GM03348 (cell line): ENCODE results near the gene MSRB2.
A peak's percentile ranks its signal among the peaks of the same experiment; 100 is the strongest.

ENCODE experiments used
- DNase-seq: peaks from one replicate; pipeline ENCODE4 v3.0.0; 2012; ENCODE audit warnings: low spot score

Gene MSRB2

DNA sequence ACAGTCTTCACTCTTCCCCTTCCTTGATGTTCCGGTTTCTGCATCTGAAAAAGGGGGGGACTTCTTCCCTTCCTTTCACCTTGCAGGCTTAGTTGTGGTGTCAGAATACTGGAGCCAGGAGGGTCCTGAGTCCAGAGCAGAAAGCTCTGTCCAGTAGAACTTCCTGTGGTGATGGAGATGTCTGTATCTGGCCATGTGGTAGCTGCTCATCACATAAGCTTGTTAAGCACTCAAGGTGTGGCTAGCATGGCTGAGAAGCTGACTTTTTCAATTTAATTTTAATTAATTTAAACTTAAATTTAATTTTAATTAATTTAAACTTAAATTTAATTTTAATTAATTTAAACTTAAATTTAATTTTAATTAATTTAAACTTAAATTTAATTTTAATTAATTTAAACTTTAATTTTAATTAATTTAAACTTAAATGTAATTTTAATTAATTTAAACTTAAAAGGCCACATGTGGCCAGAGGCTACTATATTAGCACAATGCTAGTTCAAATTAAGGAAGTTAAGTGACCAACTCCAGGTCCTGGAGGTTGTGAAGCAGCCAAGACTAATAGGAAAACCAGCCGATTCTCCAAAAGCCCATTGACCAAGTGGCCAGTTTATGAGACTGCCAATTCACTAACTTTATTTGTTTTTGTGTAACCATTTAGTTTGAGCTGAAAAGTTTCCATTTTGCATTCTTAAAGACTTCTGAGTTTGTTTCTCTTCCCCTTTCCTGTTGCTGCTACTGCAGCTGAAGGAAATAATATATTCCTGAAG is 16.3 kb downstream of the MSRB2 start:
- no peak for DNase-seq

DNA sequence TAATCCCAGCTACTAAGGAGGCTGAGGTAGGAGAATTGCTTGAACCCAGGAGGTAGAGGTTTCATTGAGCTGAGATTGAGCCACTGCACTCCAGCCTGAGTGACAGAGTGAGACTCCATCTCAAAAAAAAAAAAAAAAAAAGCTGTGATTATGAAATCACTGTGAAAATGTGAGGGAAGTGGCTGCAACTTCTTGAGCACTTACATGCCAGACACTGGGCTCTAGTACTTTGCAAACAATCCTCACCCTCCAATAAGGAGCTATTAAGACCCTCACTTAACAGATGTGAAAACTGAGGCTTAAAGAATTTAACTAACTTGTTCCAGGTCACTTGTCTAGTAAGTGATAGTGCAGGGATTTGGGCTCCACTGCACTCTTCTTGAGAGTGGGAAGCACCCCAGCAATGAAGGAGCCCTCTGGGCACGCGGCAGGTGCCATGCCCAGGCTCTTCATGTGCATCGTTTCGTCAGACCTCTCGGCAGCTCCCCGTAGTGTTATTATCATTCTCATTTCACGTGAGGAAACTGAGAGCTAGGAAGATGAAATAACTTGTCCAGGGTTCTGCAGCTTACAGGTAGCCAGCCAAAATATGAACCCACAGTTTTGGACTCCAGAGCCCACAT is 19.0 kb downstream of the MSRB2 start:
- DNase-seq = no peak

DNA sequence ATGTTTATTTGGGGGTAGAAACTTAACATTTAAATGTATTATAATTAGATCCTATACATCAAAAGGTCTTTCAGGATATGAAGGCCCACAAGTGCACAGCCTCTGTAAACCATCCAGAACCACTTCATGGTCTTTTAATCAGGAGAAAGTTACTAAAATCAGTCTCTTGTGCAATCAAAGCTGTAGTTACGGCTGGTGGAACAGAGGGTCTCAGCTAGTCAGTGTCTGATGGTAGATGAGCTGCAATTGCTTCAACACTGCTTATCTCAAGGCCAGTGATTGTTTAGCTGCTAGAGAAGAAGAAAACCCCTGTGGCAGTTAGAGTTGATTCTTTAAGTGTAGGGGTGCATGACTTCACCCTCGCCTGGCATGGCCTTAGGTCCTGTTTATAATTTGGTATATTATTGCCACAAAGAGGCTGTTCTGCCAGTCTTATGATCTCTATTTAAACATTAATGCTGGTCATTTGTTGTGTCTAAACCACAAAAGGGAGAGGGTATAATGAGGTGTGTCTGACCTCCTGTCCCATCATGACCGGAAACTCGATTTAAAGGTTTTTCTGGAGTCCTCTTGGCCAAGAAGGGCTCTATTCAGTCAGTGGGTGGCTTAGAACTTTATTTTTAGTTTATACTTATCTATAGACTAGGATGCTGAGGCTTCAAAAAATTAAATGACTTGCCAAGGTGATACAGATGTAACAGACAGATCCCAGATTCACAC is 21.3 kb downstream of the MSRB2 start:
- no peak for DNase-seq

DNA sequence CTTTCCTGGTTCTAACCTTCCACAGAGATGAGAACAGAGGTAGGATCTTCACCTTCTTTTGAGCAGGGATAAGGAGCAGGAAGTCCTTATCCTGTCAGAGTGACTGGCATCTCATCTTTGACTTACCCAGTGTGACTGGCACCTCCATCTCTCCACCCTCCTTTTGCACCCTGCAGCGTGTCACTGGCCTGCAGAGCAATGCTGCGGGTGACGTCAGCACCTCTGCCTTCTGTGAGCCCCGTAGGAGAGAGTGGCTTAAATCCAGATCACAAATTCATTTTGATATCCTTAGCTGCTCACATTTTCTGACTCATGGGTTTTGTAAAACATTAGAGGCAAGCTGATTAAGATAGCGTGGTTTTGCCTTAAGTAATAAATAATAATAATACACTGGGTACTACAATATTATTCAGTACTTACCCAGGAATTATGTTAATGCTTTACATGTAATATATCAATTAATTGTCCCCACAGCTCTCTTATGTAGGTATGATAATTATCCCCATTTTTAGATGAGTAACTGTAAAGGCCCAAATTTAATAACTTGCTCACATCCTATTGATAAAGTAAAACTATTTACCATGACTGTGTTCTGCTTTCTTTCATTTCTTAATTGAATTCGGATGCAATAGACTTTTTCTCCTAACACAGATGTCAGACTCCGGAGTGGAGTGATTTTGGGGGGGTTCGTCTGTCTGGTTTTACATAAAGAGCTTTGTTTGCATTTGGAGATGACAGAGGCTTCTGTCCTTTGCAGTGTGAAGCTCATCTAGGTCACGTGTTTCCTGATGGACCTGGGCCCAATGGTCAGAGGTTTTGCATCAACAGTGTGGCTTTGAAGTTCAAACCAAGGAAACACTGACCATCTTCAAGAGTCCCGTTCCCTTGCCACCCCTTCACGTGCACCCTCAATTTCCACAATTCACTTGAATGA is 24.9 kb downstream of the MSRB2 start:
- no peak for DNase-seq

DNA sequence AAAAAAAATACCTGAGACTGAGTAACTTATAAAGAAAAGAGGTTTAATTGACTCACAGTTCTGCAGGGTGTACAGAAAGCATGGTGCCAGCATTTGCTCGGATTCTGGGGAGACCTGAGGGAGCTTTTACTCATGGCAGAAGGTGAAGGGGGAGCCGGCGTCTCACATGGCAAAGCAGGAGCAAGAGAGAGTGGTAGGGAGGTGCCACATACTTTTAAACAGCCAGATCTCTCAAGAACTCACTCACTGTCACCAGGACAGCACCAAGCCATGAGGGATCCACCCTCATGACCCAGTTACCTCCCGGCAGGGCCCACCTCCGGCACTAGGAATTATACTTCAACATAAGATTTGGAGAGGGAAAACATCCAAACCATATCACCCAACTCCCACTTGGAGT is 25.8 kb downstream of the MSRB2 start:
- DNase-seq = no peak

DNA sequence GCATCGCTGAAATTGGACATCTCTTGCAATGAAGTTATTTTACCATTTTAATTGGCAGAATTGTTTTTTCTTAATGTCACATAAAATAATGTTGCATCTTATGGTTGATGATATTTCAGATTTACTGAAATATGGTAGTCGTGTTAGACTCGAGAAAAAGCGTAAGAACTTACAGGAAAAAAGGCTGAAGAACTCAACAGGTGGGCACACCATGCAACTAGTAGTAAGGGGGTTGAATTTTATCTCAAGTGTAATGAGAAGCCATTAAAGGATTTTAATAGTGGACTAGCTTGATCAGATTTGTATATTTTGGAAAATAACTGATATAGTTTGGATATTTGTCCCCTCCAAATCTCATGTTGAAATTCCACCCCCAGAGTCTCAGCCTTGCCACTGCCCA is 41.1 kb downstream of the MSRB2 start:
- no peak for DNase-seq

DNA sequence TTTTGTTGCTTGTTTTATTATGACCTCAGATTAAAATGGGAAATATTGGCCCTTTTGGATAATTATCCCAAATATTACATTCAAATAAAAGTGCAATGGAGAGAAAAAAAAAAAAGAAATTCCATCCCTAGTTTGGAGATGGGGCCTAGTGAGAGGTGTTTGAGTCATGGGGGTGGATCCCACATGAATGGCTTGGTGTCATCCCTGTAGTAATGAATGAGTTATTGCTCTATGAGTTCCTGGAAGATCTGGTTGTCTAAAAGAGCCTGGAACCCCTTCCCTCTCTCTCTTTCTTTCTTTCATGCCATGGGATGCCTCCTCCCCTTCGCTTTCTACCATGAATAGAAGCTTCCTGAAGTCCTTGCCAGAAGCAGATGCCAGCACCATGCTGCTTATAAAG is 44.3 kb downstream of the MSRB2 start:
- DNase-seq = no peak

DNA sequence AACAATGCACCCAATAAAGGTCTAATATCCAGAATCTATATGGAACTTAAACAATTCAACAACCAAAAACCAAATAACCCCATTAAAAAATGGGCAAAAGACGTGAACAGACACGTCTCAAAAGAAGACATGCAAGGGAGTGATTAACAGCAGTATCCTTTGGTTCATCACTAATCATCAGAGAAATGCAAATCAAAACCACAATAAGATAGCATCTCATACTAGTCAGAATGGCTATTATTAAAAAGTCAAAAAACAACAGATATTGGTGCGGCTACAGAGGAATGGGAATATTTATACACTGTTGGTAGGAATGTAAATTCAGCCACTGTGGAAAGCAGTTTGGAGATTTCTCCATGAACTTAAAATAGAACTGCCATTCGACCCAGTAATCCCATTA is 46.6 kb downstream of the MSRB2 start:
- no peak for DNase-seq

DNA sequence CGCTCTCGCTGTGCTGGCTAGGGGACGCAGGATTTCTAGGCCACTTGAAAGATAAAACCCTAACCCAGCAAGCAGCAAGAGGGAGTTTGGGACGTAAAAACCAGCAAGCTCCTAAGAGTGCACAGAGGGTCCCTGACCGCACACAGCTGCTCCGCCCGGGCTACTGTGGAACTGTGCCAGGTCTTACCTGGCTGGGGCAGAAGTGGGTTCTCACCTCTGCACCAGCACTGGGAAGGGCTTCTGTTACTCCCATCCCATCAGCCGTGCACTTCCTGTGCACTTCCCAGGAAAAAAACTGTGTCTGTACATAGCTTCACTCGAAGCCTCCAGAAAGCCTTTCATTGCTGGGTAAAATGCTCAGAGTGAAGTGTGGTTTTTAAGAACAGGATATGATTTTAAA is 50.9 kb downstream of the MSRB2 start:
- no peak for DNase-seq

DNA sequence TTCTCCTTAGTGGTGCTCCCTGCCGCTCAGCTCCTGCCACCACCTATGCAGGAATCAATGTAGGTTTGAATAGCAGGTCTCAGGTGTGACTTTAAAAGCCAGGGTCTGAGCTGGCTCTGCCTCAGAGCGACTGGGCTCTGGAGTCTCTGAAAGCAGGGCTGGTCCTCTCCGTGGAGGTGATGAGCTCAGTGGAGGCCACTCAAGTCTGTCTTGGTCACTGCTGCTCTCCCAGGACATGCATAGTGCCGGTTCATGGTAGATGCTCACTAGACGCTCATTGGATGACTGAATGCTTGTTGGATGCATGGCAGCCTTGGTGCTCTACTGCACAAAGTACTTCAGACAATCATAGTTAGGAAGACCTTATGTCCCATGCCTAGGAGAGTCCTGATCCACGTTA is 51.7 kb downstream of the MSRB2 start:
- no peak for DNase-seq

DNA sequence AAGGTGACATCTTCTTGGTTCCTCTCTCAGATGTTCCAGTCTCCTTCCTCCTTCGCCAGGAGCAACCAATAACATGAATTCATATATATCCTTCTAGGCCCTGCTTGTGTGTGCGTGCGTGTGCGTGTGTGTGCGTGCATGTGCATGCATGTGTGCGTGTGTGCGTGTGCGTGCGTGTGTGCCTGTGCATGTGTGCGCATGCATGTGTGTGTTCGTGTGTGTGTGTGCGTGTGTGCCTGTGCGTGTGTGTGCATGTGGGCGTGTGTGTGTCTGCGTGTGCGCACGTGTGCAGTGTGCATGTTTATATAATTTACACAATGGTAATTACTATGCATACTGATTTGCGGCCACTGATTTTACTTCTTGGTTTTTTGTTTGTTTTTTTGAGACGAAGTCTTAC is 52.8 kb downstream of the MSRB2 start:
- DNase-seq = no peak

DNA sequence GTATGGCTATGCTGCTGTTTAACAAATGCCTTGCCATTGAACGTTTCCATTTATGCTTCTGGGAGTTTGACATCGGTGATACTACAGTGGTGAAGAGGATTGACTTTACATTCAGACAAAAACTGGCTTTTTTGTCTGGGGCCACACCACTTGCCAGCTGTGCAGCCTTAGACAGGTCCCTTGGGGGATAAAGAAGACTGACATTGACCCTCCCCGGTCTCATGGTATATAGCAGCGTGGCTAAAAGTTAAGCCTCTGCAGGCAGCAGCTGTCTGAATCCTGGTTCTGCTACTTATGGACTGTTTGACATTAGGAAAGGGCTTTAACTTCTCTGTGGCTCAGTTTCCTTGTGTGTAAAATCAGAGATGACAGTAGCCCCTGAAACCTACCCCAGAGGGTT is 54.7 kb downstream of the MSRB2 start:
- no peak for DNase-seq

DNA sequence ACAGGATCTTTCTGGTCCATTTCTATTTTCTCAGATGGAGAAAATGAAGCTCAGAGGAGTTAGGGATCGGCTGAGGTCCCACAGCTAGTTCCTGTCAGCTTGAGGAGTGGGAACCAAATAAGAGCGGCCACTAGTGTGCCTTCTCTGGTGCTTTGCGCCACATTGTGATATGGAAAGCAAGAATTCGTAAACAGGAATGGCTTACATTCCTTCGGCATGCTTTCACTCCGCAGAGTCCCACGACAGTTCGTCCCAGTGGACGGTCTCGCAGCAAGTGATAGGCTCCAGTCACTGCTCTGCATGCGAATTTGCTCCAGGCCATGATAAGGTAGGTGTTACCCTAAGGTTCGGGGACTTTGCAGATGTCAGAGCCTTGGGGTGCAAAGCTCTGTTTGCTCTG is 55.2 kb downstream of the MSRB2 start:
- no peak for DNase-seq

DNA sequence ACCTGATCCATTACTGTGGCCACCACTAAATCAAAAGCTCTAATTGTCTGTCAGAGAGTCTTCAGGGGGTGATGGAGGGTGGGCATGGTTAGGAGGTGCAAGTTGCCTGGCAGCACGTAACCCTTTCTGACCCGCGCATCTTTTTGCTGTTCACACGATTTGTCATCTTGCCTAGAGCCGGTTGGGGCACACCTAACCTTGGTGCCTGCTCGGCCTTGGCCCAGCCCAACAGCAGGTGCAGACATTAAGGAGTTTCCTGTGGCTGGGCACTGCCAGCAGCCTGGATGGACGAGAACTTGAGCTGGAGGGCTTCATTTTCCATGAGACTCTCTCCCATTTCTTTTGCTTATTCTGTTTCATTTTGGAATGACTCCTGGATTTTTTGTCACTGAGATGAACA is 55.7 kb downstream of the MSRB2 start:
- DNase-seq = no peak

DNA sequence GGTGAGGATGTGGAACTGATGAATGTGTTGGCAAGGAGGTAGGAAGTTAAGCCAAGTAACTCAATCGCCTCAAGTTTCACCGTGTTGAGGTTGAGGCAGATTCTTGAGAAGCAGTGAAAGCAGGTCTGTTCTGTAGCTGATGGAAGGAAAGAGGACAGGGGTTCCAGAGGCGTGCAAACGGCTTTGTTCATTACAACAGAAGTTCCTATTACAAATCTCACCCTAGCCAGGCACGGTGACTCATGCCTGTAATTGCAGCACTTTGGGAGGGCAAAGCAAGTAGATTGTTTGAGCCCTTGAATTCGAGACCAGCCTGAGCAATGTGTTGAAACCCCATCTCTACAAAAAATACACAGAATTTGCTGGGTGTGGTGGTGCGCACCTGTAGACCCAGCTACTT is 59.8 kb downstream of the MSRB2 start:
- DNase-seq = no peak

DNA sequence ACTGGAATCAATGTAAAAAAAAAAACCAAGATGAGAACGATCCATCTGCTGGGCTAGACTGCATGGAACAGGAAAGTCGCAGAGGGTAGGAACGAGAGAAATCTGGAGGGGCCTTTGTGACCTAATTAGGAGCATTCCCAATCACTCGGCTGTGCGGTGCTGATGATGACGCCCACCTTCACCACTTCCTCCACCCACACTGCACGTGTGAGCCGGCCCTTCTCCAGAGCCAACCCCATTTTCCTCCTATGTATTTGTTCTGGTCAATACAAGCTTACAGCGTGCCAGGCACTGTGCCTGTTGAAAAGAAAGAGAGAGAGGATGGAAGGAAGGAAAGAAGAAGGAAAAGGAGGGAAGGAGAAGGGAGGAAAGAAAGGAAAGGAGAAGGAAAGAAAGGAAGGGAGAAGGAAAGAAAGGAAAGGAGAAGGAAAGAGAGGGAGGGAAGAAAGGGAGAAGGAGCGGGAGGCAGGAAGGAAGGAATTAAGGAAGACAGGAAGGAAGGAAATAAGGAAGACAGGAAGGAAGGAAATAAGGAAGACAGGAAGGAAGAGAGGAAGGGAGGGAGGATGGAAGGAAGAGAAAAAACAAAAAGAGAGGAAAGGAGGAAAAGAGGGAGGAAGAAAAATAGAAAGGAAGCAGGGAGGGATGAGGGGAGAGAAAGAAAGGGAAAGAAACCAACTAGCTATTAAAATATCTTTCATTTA is 61.2 kb downstream of the MSRB2 start:
- DNase-seq = no peak

DNA sequence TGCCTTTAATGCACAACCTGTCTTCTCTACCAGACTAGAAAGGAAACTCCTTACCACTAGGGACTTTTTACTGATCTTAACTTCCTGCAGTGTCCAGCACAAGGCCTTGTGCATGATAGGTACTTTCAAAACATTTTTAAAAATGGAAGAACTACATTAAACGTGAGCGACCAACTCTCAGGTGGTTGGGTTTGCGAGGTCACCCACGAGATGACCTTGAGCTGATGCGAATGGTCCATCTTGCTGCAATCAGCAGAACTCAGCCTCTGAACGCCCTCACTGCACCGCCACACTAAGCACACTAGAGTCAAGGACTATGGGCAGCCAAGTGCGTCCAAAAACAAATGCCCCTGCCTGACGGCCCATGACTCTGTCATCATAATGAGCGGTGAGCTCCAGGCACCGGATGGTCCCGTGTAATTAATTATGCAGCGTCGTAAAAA is 61.9 kb downstream of the MSRB2 start:
- no peak for DNase-seq

DNA sequence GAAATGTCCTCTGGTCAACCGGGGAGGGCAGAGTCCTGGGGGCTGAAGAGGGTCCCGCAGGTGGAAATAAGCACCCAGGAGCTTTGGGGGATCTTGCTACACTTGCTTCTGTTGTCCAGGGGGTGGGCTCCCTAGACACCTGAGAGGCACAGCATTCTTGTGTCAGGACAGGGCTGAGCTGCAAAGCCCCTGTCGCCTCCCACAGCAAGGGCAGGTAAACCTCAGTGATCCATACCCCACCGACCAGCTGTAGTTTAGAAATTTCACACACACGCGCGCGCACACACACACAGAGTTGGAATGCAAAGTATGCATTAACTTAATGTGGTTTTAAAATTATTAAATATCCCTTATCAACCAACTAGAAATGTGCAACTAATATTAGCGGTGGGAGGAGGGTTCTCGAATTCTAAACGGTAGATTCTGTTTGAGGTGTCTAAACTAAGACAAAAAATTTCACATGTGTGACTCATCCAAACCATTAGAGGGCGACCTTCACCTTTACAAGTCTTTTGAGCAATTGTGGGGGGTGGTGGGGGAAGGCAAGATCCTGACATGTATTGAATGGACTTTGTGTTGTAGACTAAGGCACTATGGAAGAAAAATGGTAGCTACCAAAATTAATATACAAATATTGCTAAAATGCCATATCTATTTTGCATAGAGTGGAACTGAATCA is 62.5 kb downstream of the MSRB2 start:
- DNase-seq = peak; percentile 25

DNA sequence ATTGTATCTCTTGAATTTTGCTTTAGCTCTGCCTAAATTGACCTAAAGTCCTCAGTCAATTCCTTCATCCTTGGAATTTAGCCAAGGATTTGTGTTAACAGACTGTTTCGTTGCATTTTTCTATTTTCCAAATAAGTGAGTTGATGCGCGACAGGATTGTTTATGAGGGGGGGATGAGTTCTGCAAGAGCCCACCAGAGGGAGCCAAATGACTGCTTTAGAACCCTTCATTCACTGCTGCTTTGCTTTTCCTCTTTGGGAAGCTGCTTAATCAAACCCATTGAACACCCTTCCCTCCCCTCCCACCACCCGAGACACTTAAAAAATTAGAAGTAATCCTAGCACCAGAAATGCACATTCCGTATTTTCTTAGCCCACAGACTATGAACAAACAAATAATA is 63.0 kb downstream of the MSRB2 start:
- DNase-seq = peak; percentile 80

DNA sequence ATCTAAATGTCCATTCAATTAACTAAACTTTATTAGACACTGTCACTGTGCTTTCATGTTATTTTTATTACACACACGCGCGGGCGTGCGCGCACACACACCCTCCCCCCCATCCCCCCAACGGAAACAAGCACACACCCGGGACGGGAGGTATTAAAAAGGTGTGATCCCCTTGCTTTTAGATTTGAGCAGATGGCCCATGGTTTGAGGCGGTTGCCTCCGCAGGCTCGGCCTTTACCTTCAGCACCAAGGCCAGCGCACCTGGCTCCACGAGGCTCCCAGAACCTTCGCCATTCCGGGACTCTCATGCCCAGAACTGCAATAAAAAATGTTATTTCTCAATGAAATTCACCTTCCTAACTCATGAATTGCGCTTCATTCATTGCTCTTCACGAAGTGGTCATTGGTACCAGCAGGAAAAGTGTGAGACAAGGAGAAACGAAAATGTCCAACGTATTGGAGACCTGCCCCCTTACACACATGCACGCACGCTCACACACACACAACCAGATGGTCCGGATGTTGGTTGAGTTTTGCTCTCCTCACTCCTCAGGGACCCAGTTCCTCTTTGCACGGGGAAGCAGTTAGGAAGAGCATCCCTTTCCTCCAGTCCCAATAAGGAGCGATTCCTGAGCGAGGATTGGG is 76.0 kb downstream of the MSRB2 start:
- peak; percentile 60 for DNase-seq
